GM18505 (cell line): ENCODE data around the gene TMEM191C.
"Not testable (repeated sequence)": the region's sequence is repeated elsewhere in the genome, so short reads cannot be mapped to it uniquely, and the experiment has no call there.

Experiments used
- ATAC-seq: cut with Tn5 transposase; IDR thresholded peaks from one replicate; pipeline ENCODE4 v1.9.1; 2021; ENCODE audit not compliant: unreplicated experiment
- POLR2A ChIP-seq: IDR thresholded peaks from 4 replicates; pipeline ENCODE4 v1.6.1; 2011; ENCODE audit warnings: borderline replicate concordance; ENCODE audit not compliant: insufficient read depth, insufficient read length; ENCODE audit errors: extremely low read depth

The TMEM191C gene

DNA sequence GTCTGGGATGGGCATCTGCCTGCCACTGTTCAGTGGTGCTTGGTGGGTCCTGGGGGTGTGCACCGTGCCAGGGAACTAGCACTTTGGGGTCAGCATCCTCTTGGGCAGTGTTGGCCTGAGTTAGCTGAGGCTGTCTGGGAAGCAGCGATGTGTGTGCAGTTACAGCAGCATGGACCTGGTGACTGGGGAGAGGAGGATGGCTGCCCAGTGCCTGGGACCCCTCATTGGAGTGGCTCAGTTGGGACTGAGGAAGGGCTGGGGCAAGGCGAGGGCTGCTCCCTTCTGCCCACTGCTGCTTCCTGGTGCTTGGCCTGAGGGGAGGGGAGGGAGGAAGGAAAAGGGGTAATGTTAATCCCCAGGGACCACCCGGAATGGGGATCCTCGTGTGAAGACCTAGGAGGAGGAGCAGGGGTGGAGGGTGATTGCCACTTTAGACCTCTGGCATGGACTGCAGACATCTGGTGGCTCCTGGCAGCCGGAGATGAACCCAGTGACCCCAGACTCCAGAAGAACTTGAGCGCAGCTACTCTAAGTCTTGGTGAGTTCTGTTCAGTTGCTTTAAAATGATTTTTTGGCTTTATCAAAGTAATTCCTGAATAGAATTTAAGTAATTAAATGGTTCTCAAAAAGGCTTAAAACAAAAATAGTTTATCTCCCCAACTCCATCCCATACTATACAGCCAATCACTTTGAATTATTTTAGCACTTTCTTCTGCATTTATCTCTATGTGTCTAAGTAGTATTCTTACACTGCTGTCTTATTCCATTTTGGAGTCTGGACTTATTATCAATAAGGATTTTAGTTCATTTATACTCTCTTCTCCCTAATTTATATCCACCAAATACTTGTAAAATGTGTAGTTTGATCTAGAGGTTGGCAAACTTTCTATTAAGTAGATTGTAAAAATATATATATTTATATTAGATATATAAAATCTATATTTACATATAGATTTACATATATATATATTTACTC lies 15.4 kb upstream of the TMEM191C start:
- no peak for ATAC-seq
- no peak for TF ChIP-seq POLR2A

DNA sequence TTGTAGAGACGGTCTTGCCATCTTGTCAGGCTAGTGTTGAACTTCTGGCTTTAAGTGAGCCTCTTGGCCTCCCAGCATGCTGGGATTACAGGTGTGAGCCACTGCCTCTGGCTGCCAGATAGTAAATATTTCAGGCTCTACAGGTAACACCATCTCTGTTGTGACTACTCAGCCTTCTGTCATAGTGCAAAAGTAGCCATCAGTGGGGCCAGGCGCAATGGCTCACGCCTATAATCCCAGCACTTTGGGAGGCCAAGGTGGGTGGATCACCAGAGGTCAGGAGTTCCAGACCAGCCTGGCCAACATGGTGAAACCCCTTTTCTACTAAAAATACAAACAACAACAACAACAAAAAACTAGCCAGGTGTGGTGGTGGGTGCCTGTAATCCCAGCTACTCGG lies 14.5 kb upstream of the TMEM191C start:
- ATAC-seq, result not testable (repeated sequence)

DNA sequence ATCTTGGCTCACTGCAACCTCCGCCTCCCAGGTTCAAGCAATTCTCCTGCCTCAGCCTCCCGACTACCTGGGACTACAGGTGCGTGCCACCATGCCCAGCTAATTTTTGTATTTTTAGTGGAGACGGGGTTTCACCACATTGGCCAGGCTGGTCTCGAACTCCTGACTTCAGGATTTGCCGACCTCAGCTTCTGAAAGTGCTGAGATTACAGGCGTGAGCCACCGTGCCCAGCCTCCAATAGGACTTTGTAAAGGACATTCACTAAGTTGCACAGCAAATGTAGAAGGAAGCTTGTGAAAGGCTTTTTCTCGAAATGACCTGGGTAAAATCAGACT lies 12.2 kb upstream of the TMEM191C start:
- ATAC-seq, result not testable (repeated sequence)

DNA sequence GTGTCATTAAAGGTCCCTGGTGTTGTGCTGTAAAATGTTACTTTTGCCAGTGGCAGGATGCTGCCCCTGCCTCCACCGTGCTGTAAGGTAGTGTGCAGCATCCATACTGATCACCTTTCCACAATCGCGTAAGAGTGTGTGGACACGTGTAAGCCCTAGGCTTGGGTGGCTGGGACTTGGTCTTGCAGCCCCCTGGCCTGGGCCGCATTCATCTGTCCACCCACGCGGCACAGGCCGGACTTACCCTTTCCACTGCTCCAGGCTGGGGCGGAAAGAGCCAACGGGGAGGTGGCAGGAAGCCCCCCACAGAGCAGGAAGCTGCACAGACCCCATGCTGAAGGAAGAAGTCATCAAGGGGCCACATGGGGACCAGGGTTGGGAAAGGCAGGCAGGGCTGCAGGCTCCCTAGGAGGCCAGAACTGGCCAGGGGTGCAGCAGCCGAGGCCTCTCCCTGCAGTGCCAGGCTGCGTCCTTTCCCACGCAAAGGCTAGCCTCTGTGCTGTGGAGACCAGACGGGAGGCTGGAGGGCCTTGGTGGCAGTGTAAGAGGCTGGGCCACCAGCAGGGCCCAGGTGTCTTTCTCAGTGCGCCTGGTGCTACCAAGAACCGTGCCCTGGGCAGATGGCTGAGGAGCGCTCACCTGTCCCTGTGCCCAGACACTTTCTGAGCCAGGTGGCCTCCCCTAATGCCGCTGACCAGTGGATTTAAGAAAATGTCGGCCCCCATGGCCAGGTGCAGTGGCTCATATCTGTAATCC lies 11.7 kb upstream of the TMEM191C start:
- no peak for ATAC-seq
- no peak for TF ChIP-seq POLR2A

DNA sequence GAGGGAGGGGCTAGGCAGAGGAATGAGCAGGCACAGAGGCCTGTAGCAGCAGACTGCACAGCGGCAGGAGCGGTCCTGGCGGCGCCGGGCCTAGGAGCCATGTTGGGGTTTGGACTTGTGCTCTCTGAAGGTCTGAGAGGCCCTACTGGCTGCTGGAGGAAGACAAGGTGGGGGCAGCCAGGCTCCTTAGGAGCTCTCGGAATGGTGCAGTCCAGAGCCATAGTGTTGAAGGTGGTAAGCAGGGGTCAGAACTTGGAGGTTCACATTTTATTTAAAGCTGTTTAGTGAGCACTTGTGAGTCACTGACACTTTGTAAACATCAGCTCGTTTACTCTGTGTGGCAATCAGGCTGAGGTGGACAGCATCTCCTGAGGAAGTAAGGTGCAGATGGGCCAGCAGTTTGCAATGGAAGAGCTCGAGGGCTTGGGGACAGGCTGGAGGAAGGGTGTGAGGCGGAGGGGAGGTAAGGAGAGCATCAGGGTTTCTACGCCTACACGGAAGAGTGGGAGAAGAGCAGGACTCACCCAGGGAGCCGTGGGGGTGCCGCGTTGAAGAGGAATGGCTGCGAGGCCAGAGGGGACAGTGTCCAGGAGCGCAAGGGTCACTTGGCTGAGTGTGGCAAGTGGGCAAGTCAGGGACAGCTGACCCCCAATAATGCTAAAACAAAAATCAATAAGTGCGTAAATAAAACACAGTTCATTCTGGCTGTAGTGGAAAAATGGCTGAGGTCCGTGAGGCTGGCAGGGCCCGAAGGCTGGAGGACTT lies 10.0 kb upstream of the TMEM191C start:
- TF ChIP-seq POLR2A, result no peak
- no peak for ATAC-seq

DNA sequence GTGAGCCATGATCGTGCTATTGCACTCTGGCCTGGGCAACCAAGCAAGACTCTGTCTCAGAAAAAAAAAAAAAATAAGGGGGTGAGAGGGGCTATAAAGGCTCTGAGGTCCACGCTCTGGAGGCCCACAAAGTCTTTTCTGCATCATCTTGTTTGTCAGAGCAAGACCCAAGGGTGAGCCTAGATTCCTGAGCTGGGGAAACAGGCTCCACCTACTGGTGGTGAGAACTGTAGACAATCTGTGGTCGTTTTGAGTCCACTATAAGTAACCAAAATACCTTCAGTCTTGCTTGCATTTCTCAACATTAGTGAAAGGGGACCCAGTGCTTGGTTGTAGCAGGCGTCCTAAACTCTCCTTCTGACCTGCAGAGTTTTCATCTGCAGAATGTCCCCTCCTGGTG lies 4.5 kb upstream of the TMEM191C start:
- not testable (repeated sequence) for ATAC-seq

DNA sequence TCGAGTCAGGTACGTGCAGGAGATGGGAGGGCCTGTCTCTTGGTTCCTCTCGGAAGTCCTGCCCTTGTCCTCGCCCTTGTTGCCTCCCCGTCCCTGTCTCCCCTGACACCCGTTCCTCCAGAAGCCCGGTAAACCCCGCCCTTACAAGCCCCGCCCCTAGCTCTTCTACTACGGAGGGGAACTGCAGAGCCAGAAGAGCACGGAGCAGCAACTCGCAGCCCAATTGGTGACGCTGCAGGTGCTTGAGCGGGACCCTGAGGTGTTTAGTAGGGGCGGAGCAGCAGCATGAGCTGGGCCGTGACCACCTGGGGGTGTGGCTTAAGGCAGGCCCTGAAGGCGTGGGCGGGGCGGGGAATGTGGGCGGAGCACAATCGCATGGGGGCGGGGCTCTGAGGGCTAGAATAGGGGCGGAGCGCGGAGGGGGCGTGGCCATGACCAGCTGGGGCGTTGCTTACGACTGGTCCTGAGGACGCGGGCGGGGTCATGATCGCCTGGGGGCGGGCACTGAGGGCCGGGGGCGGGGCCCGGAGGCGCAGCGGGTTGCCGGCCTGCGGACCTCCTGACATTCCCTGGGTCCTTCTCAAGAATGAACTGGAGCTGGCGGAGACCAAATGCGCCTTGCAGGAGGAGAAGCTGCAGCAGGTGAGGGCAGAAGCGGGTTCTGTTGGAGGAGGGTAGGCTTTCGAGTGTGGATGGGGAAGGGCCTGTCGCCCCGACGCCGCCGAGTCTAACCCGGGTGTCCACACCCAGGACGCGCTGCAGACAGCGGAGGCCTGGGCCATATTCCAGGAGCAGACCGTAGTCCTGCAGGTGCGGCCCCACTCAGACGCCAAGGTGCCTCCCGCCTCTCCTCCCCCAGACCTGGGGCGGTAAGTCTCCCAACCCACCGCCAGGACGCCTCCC lies 1.3 kb downstream of the TMEM191C start:
- peak; percentile 81 for ATAC-seq

DNA sequence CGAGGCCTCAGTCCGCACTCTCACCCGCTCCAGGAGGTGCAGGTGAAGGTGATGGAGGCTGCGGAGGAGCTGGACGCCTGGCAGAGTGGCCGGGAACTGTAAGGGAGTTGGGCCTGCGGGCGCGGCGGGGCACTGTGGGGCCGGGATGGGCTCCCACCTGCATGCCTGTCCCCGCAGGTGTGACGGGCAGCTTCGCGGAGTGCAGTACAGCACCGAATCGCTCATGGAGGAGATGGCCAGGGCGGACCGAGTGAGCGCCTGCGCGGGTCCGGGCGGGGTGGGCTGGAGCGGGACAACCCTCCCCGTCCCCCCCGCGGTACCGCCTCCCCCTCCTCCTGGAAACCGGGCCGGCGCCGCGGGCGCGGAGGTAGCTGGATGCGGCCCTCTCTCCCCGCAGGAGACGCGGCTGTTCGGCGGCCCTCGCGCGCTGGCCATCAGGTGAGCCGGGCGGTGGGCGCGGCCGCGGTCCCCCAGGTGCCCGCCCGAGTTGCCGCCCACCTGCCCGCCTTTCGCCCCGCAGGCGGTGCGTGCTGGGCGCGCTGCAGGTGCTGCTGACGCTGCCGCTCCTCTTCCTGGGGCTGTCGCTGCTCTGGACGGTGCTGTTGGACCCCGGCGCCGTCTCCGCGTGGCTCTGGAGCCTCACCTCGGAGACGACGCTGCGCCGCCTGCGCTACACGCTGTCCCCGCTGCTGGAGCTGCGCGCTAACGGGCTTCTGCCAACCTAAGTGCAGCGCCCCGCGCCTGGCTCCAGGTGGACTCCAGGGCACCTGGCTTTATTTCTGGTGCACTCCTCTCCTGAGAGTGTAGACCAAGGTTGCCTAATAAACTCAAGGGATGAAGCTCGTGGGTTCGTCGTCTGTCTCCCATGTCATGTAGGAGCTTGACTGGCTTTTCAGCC lies 2.2 kb downstream of the TMEM191C start:
- ATAC-seq, result not testable (repeated sequence)

DNA sequence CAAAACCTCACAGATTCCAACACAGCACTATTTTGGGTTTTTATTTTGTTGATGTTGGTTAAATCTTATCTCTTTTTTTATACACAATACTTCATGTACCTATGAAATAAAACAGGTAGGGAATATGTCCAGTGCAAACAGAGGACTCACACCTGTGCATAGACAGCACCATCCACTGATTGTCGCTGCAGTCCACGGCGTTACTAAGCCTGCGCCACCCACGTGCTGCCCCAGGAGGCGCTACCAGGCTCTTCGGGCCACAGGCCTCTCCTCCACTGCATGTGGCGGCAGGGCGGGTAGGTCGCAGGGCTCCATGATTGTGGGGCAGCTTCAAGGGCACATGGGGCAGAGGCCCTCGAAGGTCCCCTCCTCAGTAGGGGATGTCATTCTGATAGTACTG lies 5.8 kb downstream of the TMEM191C start:
- not testable (repeated sequence) for ATAC-seq

DNA sequence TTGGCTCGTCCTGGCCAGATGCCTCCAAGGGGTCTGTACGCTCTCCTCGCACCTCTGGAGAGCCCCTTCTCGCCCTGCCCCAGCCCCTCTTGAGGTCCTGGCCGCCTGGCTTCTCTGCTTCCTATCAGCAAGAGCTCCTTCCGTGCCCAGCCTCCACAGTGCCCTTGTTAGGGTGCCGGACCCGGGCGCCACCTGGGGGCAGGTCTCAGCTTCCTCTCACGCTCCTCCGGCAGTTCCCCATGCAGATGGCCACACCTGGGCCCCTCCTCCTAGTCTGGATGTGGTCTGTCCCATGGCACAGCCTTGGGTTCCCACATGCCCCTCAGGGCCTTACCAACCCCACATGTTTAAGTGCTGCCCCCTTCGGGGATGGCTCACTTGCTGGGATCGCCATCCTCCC lies 6.5 kb downstream of the TMEM191C start:
- not testable (repeated sequence) for ATAC-seq

DNA sequence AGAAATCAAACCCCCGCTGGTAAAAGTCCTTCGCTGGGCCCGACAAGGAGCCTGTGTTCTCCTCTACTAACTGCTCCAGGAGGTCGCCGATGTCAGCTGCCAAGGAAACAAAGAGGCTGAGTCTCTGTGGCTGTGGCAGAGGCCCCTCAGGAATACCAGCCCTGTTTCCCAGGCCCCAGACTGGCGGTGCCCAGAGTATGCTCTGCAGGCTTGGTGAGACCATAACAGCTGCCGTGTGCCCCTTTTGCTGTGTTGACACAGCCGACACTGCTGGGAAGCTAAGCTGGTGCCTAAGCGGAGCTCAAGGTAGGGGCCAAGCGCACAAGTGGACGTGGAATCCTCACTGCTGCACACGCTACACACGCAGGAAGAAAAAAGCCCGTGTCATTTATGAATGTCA lies 16.9 kb downstream of the TMEM191C start:
- not testable (repeated sequence) for ATAC-seq

DNA sequence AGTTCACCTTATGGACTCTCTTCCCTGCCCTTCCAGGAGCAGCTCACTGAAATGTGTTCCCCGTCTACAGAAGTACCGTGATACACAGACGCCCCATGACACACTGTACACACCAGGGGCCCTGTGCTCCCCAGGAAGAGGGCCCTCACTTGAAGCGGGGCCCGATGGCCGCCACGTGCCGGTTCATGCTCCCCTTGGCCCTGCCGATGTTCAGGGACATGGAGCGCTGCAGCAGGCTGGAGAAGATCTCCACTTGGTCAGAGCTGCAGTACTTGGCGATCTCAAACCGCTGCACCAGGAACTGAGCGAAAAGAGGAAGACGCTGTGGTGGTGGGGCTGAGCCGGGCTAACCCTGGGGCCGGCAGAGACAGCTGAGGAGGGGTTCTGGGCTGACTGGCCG lies 20.5 kb downstream of the TMEM191C start:
- ATAC-seq, result not testable (repeated sequence)

DNA sequence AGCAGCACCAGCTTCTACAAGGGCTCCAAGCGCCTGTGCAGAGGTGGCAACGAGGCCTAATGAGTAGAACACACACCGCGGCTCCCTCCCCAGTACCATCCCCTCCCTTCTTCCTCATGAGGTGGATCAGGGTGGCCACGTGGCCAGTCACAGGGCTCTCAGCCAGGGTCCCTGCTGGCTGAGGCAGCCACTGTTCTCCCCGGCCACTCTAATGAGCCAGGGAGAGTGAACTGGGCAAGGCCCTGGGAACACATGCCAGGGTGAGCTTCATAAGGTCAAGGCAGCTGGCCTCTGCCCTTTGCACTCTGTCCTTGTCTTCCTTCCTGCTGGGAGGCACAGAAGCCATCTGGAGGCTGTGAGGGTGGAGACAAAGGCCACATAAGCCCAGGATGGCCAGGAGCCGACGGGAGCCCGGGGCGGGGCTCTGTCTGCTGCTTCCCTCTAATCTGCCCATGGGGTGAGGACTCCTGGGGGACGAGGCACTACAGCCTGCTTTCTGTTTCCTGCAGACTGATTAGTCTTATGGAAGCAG lies 22.0 kb downstream of the TMEM191C start:
- ATAC-seq, result not testable (repeated sequence)

DNA sequence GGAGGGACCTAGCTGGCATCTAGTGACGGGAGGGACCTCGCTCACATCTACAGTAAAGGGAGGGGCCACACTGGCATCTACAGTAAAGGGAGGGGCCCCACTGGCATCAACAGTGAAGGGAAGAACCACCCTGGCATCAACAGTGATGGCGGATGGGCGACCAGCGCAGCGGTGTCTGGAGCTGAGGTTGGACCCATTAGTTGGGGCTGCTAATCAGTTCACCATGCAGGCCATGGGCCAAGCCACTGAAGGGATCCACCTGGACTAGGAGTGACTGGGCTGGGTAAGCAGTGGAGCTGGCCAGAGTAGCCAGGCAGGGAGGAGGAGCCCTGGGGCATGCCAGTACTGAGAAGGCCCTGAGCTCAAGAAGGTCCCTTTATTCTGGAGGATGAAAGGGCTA lies 23.4 kb downstream of the TMEM191C start:
- not testable (repeated sequence) for ATAC-seq

DNA sequence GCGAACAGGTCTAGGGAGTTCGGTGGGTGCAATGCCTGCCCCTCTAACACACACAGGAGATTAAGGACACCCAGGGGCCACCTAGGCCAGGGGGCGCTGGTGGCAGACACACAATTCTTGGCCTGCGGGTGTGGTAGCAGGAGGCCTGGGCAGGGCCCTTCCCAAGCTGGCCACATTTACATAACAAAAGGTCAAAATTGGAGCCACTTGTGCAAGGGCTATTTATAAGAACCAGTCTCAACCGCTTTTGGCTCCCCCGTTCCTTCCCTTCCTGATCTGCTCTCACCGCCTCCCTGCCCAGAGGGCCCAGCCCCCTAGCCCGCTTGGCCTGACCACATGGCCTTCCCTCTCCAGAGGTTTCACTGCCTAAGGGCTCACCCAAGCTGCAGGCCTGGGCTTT lies 25.1 kb downstream of the TMEM191C start:
- not testable (repeated sequence) for ATAC-seq

DNA sequence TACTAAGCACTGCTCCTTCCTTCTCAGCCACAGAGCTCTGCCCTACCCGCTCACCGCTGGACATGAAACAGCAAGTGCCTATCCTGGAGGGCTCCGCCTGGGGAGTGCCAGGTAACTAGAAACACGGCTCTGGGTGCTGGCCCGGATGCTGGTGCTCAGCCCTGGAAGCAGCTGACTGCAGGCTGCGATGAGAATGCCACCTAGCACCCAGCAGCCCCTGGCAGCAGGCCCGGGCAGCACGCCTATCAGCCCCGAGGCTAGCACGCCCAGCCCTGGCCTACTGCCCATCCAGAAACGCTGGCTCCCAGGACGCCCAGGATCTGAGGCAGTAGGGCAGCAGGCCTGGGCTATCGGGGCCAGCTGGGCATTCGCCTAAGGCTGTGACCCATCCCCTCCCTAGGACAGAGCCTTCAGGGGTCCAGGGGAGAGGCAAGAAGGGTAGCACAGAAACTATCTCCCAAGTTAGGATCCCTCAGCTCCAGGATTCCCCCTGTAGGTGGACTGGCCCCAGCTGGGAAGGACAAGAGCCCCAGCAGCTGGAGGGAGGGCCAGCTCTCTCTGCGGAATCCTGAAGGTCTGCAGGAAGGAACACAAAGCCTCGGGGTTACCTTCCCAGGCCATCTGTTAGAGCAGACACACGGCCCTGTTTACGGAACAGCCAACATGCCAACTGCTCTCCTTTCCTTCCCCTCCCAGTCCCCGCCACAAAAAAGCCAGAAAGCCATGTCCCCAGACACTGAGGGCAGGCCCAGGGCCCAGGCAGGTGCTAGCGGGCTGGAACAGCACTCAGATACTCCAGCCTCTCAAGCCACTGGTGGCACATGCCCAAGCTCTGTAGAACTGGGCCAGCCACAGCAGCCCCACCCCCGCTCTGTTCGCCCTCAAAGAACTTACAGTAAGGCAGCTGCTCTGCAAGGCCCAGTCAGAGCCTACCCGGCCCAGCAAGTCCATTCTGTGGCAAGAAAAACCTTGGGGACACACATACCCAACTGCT lies 26.9 kb downstream of the TMEM191C start:
- not testable (repeated sequence) for ATAC-seq

DNA sequence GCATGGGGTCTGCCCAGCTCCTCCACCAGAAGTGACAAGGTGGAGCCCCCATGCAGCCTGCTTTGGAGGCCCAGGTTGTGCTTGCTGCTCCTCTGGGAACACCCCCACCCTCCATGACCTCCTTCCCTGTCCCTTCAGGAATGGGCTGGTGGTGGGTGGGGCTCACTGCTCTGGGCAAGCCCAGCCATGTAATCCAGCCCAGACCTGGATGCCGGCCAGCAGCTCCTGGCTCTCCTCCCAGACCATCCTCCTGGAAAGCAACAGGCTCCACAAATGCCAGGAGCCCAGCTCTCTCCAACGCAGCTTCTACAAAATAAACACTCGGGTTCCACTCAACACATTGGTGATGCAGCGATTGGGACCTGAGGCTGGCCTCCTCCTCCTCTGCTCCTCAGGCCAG lies 30.8 kb downstream of the TMEM191C start:
- not testable (repeated sequence) for ATAC-seq
